GM12891 (cell line): ENCODE results near the gene MAT2A.

Source experiments
- PAX5 ChIP-seq: IDR thresholded peaks from 2 replicates; pipeline ENCODE4 v1.6.1; 2011; ENCODE audit warnings: low read length, moderate library complexity, mild to moderate bottlenecking; ENCODE audit not compliant: insufficient read depth, severe bottlenecking
- POLR2A ChIP-seq: IDR thresholded peaks from 2 replicates; pipeline ENCODE4 v1.6.1; 2011; ENCODE audit warnings: low read depth, low read length, control low read depth
- POLR2AphosphoS5 ChIP-seq: IDR thresholded peaks from 2 replicates; pipeline ENCODE4 v1.6.1; 2011; ENCODE audit warnings: low read depth, low read length, control low read depth
- POU2F2 ChIP-seq: IDR thresholded peaks from 2 replicates; pipeline ENCODE4 v1.6.1; 2011; ENCODE audit warnings: low read depth, mild to moderate bottlenecking, control low read depth, low read length, moderate library complexity
- TAF1 ChIP-seq: IDR thresholded peaks from 2 replicates; pipeline ENCODE4 v1.6.1; 2011; ENCODE audit warnings: low read depth, low read length, control low read depth

GRCh38 chr2:85584857-85585780 is 46.2 kb downstream of the MAT2A start:
- TF ChIP-seq POU2F2 (no peak), TAF1 (no peak), POLR2A (no peak), POLR2AphosphoS5 (no peak), PAX5 (no peak)
